ENCODE data around the gene TAPBP.

The TAPBP gene

DNA sequence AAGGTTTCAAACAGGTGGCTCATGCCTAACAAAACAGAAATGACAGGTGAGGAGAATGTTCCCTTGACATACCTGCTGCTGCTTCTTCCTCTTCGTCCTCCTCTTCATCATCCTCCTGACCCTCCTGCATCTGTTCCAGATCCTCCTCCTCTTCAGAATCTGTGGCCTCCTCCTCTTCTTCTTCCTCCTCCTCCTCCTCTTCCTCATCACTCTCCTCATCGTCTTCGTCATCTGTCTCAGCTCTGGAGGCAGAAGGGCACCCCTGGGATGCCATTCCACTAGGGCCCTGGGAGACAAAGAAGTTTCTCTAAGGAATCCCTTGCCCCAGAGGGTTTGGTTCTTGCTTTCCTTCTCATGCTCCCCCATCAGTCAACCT is 6.0 kb upstream of the TAPBP start:
- no peak for DNase-seq (ENCODE audit: low read depth in 2 of 2)

- DNase-seq (ENCODE audit: low read depth in 2 of 2): no peak
Measured at GRCh38 chr6:33318426-33319073, 4.7 kb upstream of the TAPBP start.

DNA sequence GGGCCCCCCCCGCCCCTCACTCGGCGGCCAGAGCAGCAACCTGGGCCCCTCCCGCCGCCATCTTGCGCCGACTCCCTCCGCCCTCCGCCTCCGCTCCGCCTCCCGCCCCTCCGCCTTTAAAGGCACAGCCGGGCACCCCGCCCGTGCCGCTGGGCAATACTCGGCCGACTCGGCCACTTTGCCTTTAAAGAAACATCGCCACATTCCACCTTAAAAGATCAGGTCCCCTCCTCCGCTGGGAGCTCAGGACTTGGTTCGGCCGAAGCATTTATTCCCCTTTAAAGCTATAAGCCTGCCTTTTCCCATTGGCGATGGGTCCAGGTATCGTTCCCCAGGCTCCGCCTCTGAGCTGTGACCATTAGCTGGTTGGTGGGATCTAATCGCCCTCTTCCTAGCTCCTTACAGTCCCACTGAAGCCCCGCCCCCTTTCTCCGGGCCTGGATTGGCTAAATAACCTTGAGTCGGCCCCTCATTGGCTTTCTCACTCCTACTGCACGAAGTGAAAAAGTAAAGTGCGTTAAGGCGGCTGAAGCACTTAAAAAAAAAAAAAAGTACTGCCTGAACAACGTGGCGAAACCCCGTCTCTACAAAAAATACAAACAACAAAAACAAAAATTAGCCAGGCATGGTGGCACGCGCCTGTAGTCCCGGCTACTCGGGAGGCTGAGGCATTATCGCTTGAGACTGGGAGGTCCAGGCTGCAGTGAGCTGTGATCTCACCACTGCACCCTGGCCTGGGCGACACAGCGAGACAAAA is 4.0 kb upstream of the TAPBP start, which contains the start of gene ZBTB22:
Gene ZBTB22, minus strand, starts transcription at position 76 of the 757 bp plus-strand sequence. CDS start 828 bp downstream, outside the sequence.
- peak; percentile 94 for DNase-seq (ENCODE audit: low read depth in 2 of 2)

GRCh38 chr6:33317419-33317668 is 3.5 kb upstream of the TAPBP start:
- peak in 1 of 2 donors; percentile 64 for DNase-seq (ENCODE audit: low read depth in 2 of 2)

GRCh38 chr6:33316603-33317418 is 2.9 kb upstream of the TAPBP start:
- no peak for DNase-seq (ENCODE audit: low read depth in 2 of 2)

- DNase-seq (ENCODE audit: low read depth in 2 of 2): no peak
Measured at GRCh38 chr6:33315793-33316602, 2.1 kb upstream of the TAPBP start.

- DNase-seq (ENCODE audit: low read depth in 2 of 2): no peak
Measured at GRCh38 chr6:33314943-33315792, 1.3 kb upstream of the TAPBP start.

DNA sequence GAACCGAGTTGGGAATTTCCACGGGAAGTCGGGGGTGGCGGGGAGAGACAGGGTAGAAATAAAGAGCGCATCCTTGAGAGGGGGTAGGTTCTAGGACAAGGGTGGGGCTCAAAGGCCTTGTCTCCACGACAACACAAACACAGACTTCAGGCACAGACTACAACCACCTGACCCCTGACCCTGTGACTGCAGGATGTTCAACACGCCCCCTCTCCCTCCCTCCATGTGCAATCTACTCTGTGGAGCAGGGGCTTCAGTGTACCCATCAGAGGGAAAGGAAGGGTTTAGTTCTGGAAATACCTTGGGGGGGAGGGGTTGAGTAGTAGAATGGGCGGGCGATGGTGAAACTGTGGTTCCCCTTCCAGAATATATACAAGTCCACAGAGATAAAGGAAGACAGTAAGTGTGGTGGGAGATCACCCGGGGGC is 651 bp upstream of the TAPBP start:
- no peak for DNase-seq (ENCODE audit: low read depth in 2 of 2)

DNA sequence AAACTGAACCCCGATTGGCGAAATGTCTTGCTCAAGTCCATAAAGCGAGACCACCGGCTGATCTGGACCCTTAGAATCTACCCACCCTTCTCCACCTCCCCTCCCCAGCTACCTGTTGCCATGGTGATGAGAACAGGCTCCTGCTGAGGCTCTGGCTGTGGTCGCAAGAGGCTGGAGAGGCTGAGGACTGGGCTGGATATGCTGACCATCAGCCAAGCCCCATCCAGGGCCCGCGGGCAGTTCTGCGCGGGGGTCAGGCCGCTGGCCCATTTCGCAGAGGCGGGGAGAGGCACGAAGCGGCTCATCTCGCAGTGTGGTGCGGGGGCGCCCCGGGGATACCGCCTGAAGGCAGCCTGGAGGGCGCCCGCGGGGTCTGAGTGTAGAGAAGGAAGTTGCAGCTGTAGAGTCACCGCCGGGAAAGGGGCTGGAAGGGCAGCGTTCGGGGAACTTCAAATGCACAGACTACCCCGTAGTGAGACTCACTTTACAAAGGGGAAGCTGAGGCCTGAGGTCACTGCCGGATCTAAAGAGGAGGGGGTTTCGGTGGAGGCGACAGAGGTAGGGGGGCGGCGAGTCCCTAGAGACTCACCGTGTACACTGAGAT is 671 bp downstream of the TAPBP start:
- no peak for DNase-seq (ENCODE audit: low read depth in 2 of 2)

- DNase-seq (ENCODE audit: low read depth in 2 of 2): peak; percentile 67 to 70
Measured at GRCh38 chr6:33312361-33313104, 1.3 kb downstream of the TAPBP start.

DNA sequence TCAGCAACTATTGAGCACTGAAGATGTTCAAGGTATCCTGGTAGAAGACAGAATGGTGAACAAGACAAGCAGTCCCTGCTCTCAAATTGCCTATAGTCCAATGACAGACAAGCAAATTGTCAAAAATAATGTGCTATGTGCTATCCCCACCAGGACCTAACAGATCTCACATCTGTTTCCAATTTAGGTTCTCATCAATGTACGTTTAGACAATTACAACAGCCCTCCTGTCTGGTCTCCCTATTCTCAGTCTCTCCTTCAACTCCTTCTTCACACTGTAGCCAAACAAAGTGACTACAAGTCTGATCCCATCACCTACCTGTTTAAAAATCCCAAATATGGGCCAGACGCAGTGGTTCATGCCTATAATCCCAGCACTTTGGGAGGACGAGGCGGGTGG is 7.5 kb downstream of the TAPBP start:
- DNase-seq (ENCODE audit: low read depth in 2 of 2): no peak

DNA sequence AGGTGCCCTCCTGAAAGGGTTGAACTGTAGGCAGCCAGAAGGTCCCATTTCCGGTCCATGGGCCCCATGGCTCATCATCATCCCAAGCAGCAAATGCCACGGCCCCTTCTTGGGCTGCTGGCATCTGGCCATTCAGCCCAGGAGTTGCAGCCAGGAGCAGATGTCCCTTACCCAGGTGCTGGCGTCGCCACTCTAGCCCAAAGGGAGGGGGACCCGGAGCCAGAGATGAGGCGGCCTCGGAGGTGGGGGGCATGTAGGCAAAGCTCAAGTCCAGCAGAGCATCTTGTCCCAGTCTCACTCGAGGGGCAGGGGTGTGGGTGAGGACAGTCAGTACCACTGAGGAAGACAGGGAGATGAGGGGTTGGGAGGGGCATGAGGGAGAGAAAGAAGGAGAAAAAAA is 8.8 kb downstream of the TAPBP start:
- no peak for DNase-seq (ENCODE audit: low read depth in 2 of 2)

DNA sequence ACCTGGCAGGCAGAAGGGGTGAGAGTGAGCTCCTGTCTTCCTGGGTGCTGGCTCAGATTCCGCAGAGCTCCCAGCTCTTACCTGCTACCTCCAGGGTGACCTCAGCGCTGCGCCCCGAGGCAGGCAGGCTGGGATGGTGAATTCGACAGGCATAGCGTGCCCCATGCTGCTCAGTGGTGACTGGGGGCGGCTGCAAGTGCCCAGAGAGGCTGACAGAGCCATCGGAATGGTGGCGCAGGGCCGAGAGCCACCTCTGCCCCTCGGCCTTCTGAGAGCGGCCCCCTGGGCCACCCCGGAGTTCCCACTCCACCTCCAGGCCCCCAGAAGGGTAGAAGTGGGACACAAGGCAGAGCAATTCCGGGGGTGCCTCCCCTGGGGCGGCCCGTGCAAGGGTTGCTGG is 9.7 kb downstream of the TAPBP start:
- DNase-seq (ENCODE audit: low read depth in 2 of 2): no peak

DNA sequence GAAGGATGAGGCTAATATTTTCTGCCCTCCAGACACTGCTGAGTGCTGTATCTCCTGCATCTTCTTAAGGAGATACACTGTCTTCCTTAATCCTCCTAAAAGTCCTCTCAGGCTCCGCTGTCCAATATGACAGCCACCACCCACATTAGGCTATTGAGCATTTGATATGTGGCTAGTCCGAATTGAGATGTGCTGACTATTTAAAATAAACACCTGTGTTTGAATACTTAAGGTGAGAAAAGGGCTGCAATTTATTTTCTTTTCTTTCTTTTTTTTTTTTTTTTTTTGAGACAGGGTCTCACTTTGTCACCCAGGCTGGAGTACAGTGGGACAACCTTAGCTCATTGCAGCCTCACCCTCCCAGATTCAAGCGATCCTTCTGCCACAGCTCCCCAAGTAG is 12.0 kb downstream of the TAPBP start:
- no peak for DNase-seq (ENCODE audit: low read depth in 2 of 2)

- DNase-seq (ENCODE audit: low read depth in 2 of 2): peak; percentile 89 to 91
Measured at GRCh38 chr6:33299237-33299944, 14.5 kb downstream of the TAPBP start.

- peak in 1 of 2 donors; percentile 41 for DNase-seq (ENCODE audit: low read depth in 2 of 2)
Measured at GRCh38 chr6:33298773-33299236, 15.1 kb downstream of the TAPBP start, which contains the start of gene RGL2. RGL2 (minus strand) TSS chr6:33298942; CDS start chr6:33298610, 332 bp downstream.

DNA sequence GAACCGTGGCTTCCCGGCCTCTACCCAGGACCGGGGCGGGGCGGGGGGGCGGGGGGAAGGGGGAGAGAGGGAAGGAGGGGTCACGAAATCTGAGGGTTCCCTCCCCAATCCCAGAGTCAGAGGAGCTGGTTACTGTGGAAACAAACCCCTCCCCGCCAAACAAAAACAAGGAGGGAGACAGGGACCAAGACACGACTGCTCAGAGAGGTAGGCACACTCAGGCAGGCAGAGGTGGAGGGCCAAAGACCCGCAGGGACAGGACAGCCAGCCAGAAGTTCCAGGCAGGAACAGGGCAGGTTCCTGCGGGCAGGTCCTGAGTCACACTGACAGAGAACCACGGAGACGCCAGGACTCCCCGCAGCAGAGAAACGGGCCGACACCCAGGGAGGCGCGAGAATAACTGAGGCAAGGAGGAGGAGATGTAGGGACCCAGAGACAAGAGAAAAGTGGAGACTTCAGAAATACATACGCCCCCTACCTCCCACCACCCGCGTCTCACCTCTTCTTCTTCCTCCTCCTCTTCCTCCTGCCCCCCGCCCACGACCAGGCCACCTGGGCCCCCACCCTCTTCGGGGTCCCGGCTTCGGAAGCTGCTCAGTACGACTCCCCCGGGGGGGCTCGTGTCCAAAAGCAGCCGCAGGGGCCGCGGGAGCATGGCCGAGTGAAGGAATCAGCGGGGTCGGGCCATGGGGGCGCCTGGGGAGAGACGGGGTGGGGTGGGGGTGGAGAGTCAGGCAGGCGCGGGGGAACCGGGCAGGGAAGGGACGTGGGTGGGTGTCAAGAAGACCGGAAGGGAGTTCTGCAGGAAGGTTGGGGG is 15.7 kb downstream of the TAPBP start:
- DNase-seq (ENCODE audit: low read depth in 2 of 2): peak in 1 of 2 donors; percentile 48

- no peak for DNase-seq (ENCODE audit: low read depth in 2 of 2)
Measured at GRCh38 chr6:33297406-33297955, 16.4 kb downstream of the TAPBP start.

All from stimulated activated CD8-positive, alpha-beta memory T cell treated with anti-CD3 and anti-CD28 coated beads, Interleukin-2, amount 100 ng/mL, for 48 hours (primary cell).